GM18867 (cell line): Measurements from ENCODE around the gene ZNF467.

Experiments
- ATAC-seq: cut with Tn5 transposase; IDR thresholded peaks from one replicate; pipeline ENCODE4 v1.9.1; 2021; ENCODE audit warnings: mild to moderate bottlenecking, moderate library complexity; ENCODE audit not compliant: unreplicated experiment

Gene ZNF467

GRCh38 chr7:149808311-149808710 lies 34.9 kb upstream of the ZNF467 start:
- ATAC-seq, result no peak

DNA sequence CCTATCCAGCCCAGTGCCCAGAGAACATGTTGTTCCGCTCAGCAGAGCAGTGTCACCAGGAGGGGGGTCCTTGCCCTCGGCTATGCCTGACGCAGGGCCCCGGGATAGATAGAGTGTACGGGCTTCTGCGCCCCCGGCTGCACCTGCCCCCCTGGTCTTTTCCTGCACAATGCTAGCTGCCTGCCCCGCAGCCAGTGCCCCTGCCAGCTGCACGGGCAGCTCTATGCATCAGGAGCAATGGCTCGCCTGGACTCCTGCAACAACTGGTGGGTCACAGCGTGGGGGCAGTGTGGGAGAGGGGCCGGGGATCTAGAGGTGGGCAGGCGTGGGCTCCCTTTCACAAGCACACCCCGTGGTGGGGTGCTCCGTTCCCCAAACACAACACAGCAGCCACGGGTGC lies 33.3 kb upstream of the ZNF467 start:
- no peak for ATAC-seq

DNA sequence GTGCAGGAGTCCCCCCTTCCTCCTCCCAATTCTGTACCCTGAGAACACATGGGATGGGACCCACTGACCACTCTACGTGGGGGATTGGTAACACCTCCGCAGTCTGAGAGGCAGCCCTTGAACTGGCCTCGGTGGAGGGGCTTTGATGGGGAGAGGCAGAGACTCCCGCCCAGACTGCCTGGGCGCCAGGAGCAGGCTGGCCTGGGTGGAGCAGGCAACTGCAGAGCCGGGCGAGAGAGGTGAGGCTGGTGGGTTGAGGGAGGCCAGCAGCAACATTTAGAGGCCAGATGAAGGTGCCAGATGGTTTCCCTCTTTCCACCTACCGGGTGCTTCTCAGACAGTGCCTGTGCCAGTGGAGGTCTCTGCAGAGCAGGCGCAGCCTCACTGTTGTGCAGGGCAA lies 30.7 kb upstream of the ZNF467 start:
- ATAC-seq, result no peak

- no peak for ATAC-seq
Observed at GRCh38 chr7:149803551-149804074, 30.2 kb upstream of the ZNF467 start.

GRCh38 chr7:149802966-149803365 lies 29.6 kb upstream of the ZNF467 start:
- no peak for ATAC-seq

DNA sequence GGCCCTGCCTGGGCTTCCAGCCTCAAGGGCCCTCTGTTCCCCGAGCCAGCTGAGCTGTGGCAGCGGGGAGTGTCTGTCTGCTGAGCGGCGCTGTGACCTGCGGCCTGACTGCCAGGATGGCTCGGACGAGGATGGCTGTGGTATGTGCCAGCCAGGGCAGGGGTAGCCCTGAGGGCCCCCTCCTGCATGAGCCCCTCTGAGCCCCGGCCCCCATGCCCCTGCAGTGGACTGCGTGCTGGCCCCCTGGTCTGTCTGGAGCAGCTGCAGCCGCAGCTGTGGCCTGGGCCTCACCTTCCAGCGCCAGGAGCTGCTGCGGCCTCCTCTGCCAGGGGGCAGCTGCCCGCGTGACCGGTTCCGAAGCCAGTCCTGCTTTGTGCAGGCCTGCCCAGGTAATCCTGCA lies 28.4 kb upstream of the ZNF467 start:
- ATAC-seq, result no peak

- no peak for ATAC-seq
Observed at GRCh38 chr7:149801002-149801566, 27.7 kb upstream of the ZNF467 start.

DNA sequence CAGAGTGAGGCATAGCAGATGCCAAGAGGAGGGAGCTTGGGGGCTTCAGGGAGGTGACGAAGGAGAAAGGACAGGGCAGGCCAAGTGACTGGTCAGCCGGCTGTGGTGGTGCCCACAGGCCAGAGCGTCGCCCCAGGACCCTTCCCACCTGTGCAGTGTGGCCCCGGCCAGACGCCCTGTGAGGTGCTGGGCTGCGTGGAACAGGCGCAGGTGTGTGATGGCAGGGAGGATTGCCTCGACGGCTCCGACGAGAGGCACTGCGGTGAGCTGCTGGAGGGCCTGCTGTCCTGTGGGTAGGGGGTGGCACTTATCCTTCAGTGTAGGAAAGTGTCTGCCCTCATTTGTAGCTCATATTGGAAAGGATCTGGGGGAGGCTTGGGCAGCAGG lies 26.8 kb upstream of the ZNF467 start:
- no peak for ATAC-seq

DNA sequence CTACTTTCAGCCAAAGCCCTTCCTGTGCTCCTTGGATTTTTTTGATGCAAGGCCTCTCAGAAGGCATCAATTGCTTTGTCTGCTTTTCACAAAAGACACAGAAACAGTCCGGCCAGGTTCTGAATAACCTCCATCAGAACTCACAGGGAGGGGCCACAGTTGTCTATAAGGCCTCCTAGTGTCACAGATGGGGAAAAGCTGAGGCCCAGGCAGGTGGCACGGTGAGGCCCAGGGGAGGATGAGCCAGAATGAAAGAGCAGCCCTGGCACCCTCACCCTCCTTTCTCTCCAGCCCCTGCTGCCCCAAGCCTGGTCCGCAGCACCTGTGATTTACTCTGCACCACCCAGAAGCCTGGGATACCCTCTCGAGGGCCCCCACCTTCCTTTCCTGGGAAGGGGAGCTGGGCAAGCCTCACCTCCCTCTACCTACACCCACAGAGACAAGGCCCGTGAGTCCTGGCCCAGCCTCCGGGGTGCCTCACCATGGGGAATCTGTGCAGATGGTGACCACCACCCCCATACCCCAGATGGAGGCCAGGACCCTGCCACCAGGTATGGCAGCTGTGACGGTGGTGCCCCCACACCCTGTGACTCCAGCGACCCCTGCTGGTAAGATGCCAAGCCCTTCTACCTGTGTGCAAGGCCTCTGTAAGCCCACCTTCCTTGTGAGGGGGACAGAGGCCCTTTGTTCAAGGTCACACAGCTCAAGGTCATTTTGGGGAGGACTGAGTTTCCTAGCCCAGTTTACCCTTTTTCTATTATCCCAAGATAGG lies 26.2 kb upstream of the ZNF467 start:
- no peak for ATAC-seq

DNA sequence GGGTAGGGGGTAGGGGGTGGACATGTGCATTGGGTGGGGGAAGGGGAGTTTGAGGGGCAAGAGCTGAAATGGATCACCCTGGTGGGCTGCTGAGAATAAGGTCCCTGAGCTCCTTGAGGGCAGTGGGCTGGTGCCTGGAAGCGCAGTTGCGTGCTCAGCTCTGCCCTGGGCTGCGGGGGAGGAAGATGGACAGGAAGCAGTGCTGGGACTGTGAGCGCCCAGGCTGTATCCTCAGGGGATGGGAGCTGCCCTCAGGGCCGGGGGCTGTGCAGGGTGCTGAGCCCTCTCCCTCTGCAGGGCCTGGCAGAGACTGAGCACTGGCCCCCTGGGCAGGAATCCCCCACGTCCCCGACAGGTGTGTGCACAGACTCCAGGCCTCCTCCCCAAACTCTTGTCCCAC lies 24.4 kb upstream of the ZNF467 start:
- ATAC-seq, result no peak

DNA sequence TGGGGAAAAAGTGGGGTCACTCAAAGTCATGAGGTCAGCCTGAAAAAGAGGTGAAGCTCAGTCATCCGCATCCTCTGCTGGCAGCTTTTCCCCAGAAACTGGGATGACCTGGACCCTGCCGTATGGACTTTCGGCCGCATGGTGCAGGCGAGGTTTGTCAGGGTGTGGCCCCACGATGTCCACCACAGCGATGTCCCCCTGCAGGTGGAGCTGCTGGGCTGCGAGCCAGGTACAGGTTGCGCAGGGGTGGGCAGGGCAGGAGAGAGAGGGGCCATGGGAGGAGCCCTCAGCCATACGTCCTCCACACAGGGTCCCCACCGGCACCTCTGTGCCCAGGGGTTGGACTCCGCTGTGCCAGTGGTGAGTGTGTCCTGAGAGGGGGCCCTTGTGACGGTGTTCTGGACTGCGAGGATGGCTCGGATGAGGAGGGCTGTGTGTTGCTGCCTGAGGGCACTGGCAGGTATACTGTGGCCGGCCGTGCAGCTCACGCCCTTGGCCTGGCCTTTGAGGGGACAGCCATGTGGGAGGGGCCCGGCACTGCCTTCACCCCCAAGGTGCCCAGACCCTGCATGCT lies 23.0 kb upstream of the ZNF467 start:
- no peak for ATAC-seq

DNA sequence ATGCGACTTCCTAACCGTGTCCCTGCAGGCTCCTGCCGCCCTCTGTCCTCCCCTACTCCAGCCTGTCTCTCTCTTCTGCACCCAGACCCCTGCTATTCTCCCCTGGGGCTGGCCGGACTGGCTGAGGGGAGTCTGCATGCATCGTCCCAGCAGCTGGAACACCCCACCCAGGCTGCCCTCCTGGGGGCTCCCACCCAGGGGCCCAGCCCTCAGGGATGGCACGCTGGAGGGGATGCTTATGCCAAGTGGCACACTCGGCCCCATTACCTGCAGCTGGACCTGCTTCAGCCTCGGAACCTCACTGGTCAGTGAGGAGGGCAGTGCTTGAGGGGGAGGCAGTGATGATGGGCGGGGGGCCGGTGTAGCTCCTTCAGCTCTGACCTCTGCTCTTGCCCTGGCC lies 21.7 kb upstream of the ZNF467 start:
- no peak for ATAC-seq

- no peak for ATAC-seq
Observed at GRCh38 chr7:149794661-149795060, 21.3 kb upstream of the ZNF467 start.

DNA sequence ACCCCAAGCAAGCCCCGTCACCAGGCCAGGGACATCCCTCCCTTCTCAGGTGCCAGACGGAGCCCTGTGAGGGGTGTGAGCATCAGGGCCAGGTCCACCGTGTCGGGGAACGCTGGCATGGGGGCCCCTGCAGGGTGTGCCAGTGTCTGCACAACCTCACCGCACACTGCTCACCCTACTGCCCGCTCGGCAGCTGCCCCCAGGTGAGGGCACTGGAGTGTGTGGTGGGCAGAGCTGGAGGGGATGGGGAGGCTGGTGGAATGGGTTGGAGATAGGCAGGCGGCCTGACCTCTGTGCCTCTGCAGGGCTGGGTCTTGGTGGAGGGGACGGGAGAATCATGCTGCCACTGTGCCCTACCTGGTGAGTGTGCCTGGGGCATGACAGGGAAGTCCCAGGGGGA lies 19.9 kb upstream of the ZNF467 start:
- ATAC-seq, result no peak

GRCh38 chr7:149792220-149792595 lies 18.8 kb upstream of the ZNF467 start:
- ATAC-seq, result no peak

DNA sequence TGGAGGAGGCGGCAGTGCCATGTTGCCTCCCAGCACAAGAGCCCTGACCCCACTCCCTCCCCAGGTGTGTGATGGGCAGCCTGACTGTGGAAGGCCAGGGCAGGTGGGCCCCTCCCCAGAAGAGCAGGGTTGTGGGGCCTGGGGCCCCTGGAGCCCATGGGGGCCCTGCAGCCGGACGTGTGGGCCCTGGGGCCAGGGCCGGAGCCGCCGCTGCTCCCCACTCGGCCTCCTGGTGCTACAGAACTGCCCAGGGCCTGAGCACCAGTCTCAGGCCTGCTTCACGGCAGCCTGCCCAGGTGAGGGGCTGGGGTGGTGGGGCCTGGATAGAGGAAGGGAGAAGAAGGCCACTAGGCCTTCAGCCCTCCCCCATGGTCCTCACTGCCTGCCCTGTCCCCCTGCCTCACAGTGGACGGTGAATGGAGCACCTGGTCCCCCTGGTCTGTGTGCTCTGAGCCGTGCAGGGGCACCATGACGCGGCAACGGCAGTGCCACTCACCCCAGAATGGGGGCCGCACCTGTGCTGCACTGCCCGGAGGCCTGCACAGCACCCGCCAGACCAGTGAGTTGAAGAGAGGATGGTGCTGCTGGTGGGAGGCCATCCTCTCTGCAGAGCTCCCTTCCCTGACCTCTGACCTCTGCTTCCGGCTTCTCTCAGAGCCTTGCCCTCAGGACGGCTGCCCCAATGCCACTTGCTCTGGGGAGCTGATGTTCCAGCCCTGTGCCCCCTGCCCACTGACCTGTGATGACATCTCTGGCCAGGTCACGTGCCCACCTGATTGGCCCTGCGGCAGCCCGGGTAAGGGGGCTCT lies 18.2 kb upstream of the ZNF467 start:
- no peak for ATAC-seq

DNA sequence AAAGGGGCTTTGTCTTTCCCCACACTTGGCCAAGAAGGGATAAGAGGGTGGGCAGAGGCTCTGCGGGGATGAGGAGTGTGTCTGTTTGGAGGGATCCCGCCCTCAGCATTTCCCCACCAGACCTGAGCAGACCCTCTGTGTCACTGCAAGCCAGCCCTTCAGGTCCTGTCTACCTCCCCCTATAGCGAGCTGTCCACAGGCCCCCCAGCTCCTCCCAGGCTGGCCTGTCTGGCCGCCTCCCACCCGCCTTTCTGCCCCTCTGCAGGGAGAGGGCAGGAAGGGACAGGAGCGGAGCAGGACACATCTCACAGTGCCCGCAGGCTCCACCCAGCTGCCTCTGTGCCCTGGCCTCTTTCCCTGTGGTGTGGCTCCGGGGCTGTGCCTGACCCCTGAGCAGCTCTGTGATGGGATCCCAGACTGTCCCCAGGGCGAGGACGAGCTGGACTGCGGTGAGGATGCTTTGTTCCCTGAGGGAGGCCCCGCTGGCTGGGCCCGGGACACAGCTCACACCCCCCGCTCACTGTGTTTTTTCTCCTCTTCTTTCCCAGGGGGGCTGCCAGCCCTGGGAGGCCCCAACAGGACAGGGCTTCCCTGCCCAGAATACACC lies 17.5 kb upstream of the ZNF467 start:
- ATAC-seq, result no peak

- ATAC-seq, result no peak
Observed at GRCh38 chr7:149790146-149790548, 16.8 kb upstream of the ZNF467 start.

DNA sequence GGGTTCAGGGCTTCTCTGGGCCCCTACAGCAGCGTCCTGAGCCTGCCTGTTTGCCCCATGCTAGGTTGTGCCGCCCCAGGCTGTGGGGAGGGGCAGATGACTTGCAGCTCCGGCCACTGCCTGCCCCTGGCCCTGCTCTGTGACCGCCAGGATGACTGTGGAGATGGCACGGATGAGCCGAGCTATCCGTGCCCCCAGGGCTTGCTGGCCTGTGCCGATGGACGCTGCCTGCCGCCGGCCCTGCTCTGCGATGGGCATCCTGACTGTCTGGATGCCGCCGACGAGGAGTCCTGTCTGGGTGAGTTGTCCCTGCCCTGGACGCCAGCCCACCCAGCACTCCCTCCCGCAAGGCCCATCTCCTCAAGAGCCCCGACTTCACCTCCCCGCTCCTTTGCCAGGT lies 15.7 kb upstream of the ZNF467 start:
- no peak for ATAC-seq

DNA sequence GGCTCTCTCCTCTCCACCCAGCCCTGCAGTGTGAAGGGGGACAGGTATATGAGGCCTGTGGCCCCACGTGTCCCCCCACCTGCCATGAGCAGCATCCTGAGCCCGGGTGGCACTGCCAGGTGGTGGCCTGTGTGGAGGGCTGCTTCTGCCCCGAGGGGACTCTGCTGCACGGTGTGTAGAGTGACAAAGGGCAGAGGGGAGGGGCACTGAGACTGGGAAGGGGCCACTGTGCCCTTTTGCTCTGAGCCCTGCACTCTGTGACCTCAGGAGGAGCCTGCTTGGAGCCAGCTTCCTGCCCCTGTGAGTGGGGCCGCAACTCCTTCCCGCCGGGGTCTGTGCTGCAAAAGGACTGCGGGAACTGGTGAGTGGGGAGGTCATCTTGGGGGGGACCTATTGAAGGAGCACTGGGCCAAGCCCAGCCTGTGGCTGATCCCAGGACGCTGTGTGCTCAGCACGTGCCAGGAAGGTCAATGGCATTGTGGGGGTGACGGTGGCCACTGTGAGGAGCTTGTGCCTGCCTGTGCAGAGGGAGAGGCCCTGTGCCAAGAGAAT lies 15.0 kb upstream of the ZNF467 start:
- no peak for ATAC-seq
